ENCODE measurements around the gene WDR36. TPM values are rescaled to one million over a fixed set of nuclear protein-coding genes. Genes with fewer than 3 reads are reported as not detected.

The WDR36 gene
- total RNA-seq, 1 donor from 2014 or later: 20.8 TPM

DNA sequence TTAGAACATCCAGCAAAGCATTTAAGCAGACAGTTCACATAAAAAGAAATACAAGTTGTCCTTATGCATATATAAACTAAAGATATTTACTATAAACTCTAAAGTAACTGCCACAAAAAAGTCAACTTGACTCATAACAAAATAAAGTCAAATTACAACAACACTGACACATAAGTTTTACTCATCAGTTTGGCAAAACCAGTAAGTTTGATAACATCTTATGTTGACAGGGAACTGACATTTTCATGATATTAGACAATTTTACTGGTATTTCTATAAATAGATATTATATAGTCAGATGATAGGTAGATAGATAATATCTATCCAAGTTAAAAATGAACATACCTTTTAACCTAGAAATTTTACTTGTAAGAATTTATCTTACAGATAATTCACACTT is 30.5 kb upstream of the WDR36 start:
- H3K4me1 Mint-ChIP-seq (ENCODE audit: low read depth, unreplicated experiment): no peaks in the 10 kb centered on the region
- H3K9me3 Mint-ChIP-seq (ENCODE audit: unreplicated experiment): no peaks in the 10 kb centered on the region
- H3K27ac Mint-ChIP-seq (ENCODE audit: unreplicated experiment): no peak overlapping the region
- H3K4me3 Mint-ChIP-seq (ENCODE audit: unreplicated experiment): no peak overlapping the region
- H3K36me3 Mint-ChIP-seq (ENCODE audit: unreplicated experiment): no peaks in the 10 kb centered on the region
- TF ChIP-seq, protein P1, sequence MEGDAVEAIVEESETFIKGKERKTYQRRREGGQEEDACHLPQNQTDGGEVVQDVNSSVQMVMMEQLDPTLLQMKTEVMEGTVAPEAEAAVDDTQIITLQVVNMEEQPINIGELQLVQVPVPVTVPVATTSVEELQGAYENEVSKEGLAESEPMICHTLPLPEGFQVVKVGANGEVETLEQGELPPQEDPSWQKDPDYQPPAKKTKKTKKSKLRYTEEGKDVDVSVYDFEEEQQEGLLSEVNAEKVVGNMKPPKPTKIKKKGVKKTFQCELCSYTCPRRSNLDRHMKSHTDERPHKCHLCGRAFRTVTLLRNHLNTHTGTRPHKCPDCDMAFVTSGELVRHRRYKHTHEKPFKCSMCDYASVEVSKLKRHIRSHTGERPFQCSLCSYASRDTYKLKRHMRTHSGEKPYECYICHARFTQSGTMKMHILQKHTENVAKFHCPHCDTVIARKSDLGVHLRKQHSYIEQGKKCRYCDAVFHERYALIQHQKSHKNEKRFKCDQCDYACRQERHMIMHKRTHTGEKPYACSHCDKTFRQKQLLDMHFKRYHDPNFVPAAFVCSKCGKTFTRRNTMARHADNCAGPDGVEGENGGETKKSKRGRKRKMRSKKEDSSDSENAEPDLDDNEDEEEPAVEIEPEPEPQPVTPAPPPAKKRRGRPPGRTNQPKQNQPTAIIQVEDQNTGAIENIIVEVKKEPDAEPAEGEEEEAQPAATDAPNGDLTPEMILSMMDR (IDR thresholded peaks at IDR 0.05; ENCODE audit: partially characterized antibody, unreplicated experiment): no peak
- H3K27me3 Mint-ChIP-seq (ENCODE audit: unreplicated experiment): no peaks in the 10 kb centered on the region
- no peak for DNase-seq

DNA sequence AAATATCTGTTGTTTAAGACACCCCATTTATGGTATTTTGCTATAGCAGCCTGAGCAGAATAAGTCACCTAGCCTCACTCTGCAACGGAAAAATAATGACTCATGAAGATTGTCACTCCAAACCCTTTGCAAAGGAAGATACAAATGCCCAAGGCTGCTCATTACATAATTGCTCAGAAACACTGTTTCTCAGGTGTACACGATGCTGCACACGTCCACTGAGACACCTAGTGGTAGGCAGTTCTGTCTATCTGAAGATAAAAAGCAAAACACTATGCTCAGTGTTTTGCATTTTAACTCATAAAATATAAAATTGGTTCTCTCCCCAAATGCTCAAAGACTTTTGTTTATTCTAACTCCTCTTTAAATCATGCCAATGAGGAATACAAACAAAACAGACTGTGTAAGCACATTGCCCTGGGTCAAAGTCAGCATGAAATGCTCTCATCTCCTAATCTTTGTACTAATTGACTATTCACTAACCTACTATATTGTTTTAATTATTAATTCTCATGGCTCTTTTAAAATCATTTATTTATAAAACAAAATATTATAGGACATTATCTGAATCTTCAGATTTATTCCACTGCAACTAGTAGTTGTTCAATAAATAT is 28.3 kb upstream of the WDR36 start:
- TF ChIP-seq, protein P1 (IDR thresholded peaks at IDR 0.05; ENCODE audit: partially characterized antibody, unreplicated experiment): no peak
- Mint-ChIP-seq H3K36me3 (ENCODE audit: unreplicated experiment) (no peaks in the 10 kb centered on the region), H3K27ac (ENCODE audit: unreplicated experiment) (no peak overlapping the region), H3K4me1 (ENCODE audit: low read depth, unreplicated experiment) (no peaks in the 10 kb centered on the region), H3K9me3 (ENCODE audit: unreplicated experiment) (no peaks in the 10 kb centered on the region), H3K4me3 (ENCODE audit: unreplicated experiment) (no peak overlapping the region), H3K27me3 (ENCODE audit: unreplicated experiment) (no peaks in the 10 kb centered on the region)
- DNase-seq: no peak

DNA sequence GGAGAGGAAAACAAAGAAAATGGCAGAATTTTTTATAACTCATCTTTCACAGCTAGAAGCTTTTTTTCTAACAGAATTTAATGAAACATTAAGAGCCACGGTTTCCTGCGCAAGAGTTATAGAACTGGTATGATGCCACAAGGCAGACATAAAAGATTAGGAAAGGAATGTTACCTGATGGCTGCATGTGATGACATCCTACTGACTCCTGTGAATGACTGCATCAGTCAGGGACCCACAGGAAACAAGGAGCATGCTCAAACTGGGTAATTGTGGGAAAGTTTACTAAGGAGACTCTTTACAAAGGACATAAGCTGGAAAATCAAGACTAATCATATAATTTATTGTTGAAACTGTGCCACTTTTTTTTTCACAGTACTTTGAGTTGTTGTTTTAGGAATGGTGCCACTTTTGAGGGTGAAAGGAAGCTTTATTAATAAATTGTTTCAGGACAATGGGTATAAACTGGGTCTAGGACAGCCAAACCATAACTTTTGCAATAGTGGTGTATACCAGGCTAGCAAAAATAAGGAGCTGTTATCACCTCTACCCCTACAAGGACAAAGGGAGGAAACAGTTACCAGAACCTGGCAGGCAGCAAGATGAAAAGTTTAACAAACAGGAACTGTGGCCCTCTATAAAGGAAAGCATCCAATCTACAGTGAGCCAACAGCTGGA is 25.7 kb upstream of the WDR36 start:
- Mint-ChIP-seq H3K4me1 (ENCODE audit: low read depth, unreplicated experiment) (no peaks in the 10 kb centered on the region), H3K4me3 (ENCODE audit: unreplicated experiment) (no peak overlapping the region), H3K27me3 (ENCODE audit: unreplicated experiment) (peaks cover 3% of the 10 kb centered on the region), H3K27ac (ENCODE audit: unreplicated experiment) (no peak overlapping the region), H3K9me3 (ENCODE audit: unreplicated experiment) (no peaks in the 10 kb centered on the region), H3K36me3 (ENCODE audit: unreplicated experiment) (no peaks in the 10 kb centered on the region)
- TF ChIP-seq, protein P1 (IDR thresholded peaks at IDR 0.05; ENCODE audit: partially characterized antibody, unreplicated experiment): no peak
- DNase-seq: no peak

DNA sequence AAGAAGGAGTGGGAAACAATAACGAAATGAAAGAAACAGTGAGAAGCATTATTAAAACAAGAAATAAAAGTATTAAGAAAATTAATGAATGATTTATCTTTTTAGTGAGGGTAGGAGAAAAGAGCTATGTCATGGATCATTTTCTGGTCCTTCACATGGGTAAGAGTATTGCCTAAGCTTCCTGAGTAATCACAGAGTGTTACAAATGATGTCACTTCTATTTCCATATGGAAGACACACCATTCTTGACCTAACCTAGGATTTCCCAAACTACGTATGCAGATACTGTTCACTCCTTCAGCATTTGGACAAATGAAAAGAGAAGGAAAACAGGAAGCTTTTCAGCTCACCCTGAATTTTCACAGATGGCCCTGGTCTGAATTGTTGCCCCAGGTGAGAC is 23.9 kb upstream of the WDR36 start:
- no peaks in the 10 kb centered on the region for H3K4me1 Mint-ChIP-seq (ENCODE audit: low read depth, unreplicated experiment)
- DNase-seq: no peak
- TF ChIP-seq, protein P1 (IDR thresholded peaks at IDR 0.05; ENCODE audit: partially characterized antibody, unreplicated experiment): no peak
- no peaks in the 10 kb centered on the region for H3K36me3 Mint-ChIP-seq (ENCODE audit: unreplicated experiment)
- H3K9me3 Mint-ChIP-seq (ENCODE audit: unreplicated experiment): no peaks in the 10 kb centered on the region
- H3K4me3 Mint-ChIP-seq (ENCODE audit: unreplicated experiment): no peak overlapping the region
- H3K27me3 Mint-ChIP-seq (ENCODE audit: unreplicated experiment): peaks cover 7% of the 10 kb centered on the region
- no peak overlapping the region for H3K27ac Mint-ChIP-seq (ENCODE audit: unreplicated experiment)

DNA sequence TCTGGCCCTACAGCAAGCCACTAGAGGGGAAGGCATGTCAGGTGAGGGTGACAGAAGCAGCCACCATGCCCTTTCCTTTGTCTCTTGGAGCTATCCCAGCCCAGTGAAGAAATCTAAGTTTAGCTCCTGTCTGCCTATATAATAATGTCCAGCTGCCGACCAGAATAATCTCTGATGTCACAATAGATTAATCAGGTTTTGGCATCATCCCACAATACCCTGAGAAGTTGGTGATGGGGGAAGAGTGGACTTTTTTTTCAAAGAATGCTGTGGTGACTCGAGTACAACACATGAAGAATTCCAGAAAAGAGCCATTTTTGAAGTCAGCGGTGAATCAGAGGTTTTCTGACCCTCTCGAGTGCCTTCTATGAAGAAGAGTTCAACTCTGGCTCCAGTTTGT is 22.3 kb upstream of the WDR36 start:
- Mint-ChIP-seq H3K27ac (ENCODE audit: unreplicated experiment) (no peak overlapping the region), H3K36me3 (ENCODE audit: unreplicated experiment) (no peaks in the 10 kb centered on the region), H3K4me1 (ENCODE audit: low read depth, unreplicated experiment) (no peaks in the 10 kb centered on the region), H3K4me3 (ENCODE audit: unreplicated experiment) (peak overlapping the region; percentile 87), H3K9me3 (ENCODE audit: unreplicated experiment) (no peaks in the 10 kb centered on the region), H3K27me3 (ENCODE audit: unreplicated experiment) (peaks cover 11% of the 10 kb centered on the region)
- no peak for DNase-seq
- TF ChIP-seq, protein P1 (IDR thresholded peaks at IDR 0.05; ENCODE audit: partially characterized antibody, unreplicated experiment): no peak
